Hepatocyte (in vitro differentiated cells): Measurements from ENCODE around the gene SMIM20. TPM values are rescaled to one million over a fixed set of nuclear protein-coding genes. Genes with fewer than 3 reads are reported as not detected.

Experiments
- DNase-seq: peaks from one replicate; pipeline ENCODE4 v3.0.0-alpha.2; 2016; ENCODE audit warnings: low spot score
- H2AFZ ChIP-seq: fragments of 200-600 bp; sonication (generic); 2 replicates; pipeline ENCODE4 v1.6.0; 2016; ENCODE audit warnings: antibody characterized with exemption, mild to moderate bottlenecking
- H3K27ac ChIP-seq: fragments of 200-600 bp; sonication (generic); 2 replicates; pipeline ENCODE4 v1.5.1; 2016; ENCODE audit warnings: mild to moderate bottlenecking
- H3K27me3 ChIP-seq: fragments of 200-600 bp; sonication (generic); 2 replicates; pipeline ENCODE4 v1.6.1; 2016
- H3K36me3 ChIP-seq: fragments of 200-600 bp; sonication (generic); replicated peaks from 2 replicates; pipeline ENCODE4 v1.5.1; 2016; ENCODE audit warnings: low read depth; ENCODE audit not compliant: insufficient read depth
- H3K4me1 ChIP-seq: fragments of 200-600 bp; sonication (generic); 2 replicates; pipeline ENCODE4 v1.5.1; 2016; ENCODE audit warnings: mild to moderate bottlenecking, moderate library complexity; ENCODE audit not compliant: insufficient read depth
- H3K4me2 ChIP-seq: fragments of 200-600 bp; sonication (generic); 2 replicates; pipeline ENCODE4 v1.6.0; 2016
- H3K4me3 ChIP-seq: fragments of 200-600 bp; sonication (generic); 2 replicates; pipeline ENCODE4 v1.5.1; 2016; ENCODE audit warnings: mild to moderate bottlenecking
- H3K79me2 ChIP-seq: fragments of 200-600 bp; sonication (generic); 2 replicates; pipeline ENCODE4 v1.6.0; 2017; ENCODE audit warnings: mild to moderate bottlenecking
- H3K9me2 ChIP-seq: fragments of 200-600 bp; sonication (generic); replicated peaks from 2 replicates; pipeline ENCODE4 v1.6.0; 2017; ENCODE audit warnings: mild to moderate bottlenecking; ENCODE audit not compliant: insufficient read depth
- H3K9me3 ChIP-seq: fragments of 200-600 bp; sonication (generic); 2 replicates; pipeline ENCODE4 v1.5.1; 2016; ENCODE audit warnings: low read depth, mild to moderate bottlenecking
- H4K20me1 ChIP-seq: fragments of 200-600 bp; sonication (generic); 2 replicates; pipeline ENCODE4 v1.6.0; 2016; ENCODE audit warnings: mild to moderate bottlenecking; ENCODE audit not compliant: insufficient read depth, poor library complexity, severe bottlenecking
- CTCF ChIP-seq: fragments of 200-600 bp; sonication (generic); IDR thresholded peaks from 2 replicates; pipeline ENCODE4 v1.5.1; 2016; ENCODE audit warnings: antibody characterized with exemption, mild to moderate bottlenecking; ENCODE audit not compliant: poor library complexity
- EZH2 ChIP-seq: fragments of 200-600 bp; sonication (generic); IDR thresholded peaks from 2 replicates; pipeline ENCODE4 v1.6.1; 2016; ENCODE audit warnings: antibody characterized with exemption, mild to moderate bottlenecking, borderline replicate concordance
- EZH2phosphoT487 ChIP-seq: fragments of 200-600 bp; sonication (generic); IDR thresholded peaks from one replicate; pipeline ENCODE4 v1.6.1; 2018; ENCODE audit warnings: antibody characterized with exemption, mild to moderate bottlenecking, low read depth, moderate library complexity; ENCODE audit not compliant: unreplicated experiment, severe bottlenecking
- WGBS: methylation state at CpG from one replicate; pipeline ENCODE4 v1.1.6; 2016; ENCODE audit warnings: low lambda C conversion rate; ENCODE audit errors: missing lambda C conversion rate; 5-methylcytosine and 5-hydroxymethylcytosine counted together
- polyA plus RNA-seq: library from polyadenylated mRNA; unstranded; fragments of >200 nt; fragmentation: Nextera tagmentation; extraction: Ambion mirVana; gene quantifications from 2 replicates; pipeline ENCODE4 v1.2.1, GENCODE V29; 2016
- total RNA-seq: library from RNA; depleted of rRNA; stranded (reverse); fragments of >200 nt; gene quantifications from 2 replicates; pipeline ENCODE4 v1.2.3, GENCODE V29; 2014

SMIM20 gene
- total and polyA plus RNA-seq, 2 experiments from 2014 or later, result 54.5 to 55.8 TPM

DNA sequence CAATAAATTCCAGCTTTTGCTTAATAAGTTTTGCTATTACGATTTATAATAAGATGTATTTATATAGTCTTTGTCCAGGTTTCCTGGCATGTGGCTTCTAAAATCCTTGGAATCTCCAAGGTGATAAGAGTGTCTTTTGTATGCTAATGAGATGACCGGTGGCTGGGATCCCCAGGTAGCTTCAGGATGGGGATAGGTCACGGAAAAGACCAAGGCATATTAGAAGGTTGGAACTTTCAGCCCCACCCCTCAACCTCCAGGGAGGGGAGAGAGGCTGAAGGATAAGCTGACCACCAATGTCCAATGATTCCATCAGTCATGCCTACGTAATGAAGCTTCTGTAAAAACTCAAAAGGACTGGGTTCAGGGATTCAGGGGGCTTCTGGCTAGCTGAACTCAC lies 41.7 kb downstream of the SMIM20 start:
- Histone ChIP-seq H3K36me3 (no peaks in the 10 kb centered on the region), H3K4me2 (no peak overlapping the region), H3K4me3 (no peak overlapping the region), H2AFZ (no peak overlapping the region), H3K4me1 (peaks cover 2% of the 10 kb centered on the region), H3K79me2 (no peaks in the 10 kb centered on the region), H3K27ac (no peak overlapping the region), H4K20me1 (no peaks in the 10 kb centered on the region), H3K27me3 (no peaks in the 10 kb centered on the region), H3K9me3 (no peaks in the 10 kb centered on the region), H3K9me2 (no peaks in the 10 kb centered on the region)
- TF ChIP-seq EZH2phosphoT487, result no peak
- no peak for TF ChIP-seq EZH2
- TF ChIP-seq CTCF, result no peak
- no peak for DNase-seq
- 24% methylated on average over 4 of the region's 4 CpGs for WGBS

GRCh38 chr4:25956260-25956659 lies 42.2 kb downstream of the SMIM20 start:
- DNase-seq, result no peak
- WGBS, result 100% methylated on average over 1 of the region's 1 CpG
- no peaks in the 10 kb centered on the region for H4K20me1 ChIP-seq

DNA sequence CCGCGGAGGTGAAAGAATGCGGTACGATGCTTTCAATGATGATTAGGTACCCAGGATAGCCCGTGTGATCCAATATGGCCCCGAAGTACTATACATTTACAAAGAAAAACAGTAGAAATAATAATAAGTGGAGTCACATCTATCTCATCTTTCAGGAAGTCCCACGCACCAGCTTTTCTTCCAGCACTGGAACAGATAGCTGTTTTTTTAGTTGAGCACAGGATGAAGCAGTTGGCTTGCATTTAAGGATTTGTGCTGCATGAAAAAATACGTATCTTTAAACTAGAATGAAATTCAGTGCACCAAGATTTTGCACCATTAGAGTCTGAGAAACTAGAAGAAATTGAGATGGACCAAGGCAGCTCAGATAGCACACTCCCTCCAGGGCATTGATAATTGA lies 44.1 kb downstream of the SMIM20 start:
- DNase-seq, result no peak
- 93% methylated on average over 8 of the region's 8 CpGs for whole genome bisulfite sequencing
- no peaks in the 10 kb centered on the region for H3K27me3 ChIP-seq
- no peaks in the 10 kb centered on the region for H3K9me3 ChIP-seq
- H3K4me2 ChIP-seq, result no peak overlapping the region
- H3K27ac ChIP-seq, result no peak overlapping the region
- H3K4me3 ChIP-seq, result no peak overlapping the region
- TF ChIP-seq CTCF, result no peak
- no peak for TF ChIP-seq EZH2
- no peak for TF ChIP-seq EZH2phosphoT487
- H4K20me1 ChIP-seq, result no peaks in the 10 kb centered on the region
- H3K36me3 ChIP-seq, result no peaks in the 10 kb centered on the region
- no peaks in the 10 kb centered on the region for H3K79me2 ChIP-seq
- no peak overlapping the region for H2AFZ ChIP-seq
- no peaks in the 10 kb centered on the region for H3K4me1 ChIP-seq
- no peaks in the 10 kb centered on the region for H3K9me2 ChIP-seq

More at GRCh38 chr4:25956260-25956659, 42.2 kb downstream of the SMIM20 start:
- Histone ChIP-seq H3K9me3 (no peaks in the 10 kb centered on the region), H2AFZ (no peak overlapping the region), H3K27ac (no peak overlapping the region), H3K27me3 (no peaks in the 10 kb centered on the region), H3K4me1 (no peaks in the 10 kb centered on the region), H3K4me3 (no peak overlapping the region), H3K36me3 (no peaks in the 10 kb centered on the region), H3K79me2 (no peaks in the 10 kb centered on the region), H3K4me2 (no peak overlapping the region), H3K9me2 (no peaks in the 10 kb centered on the region)
- no peak for TF ChIP-seq EZH2phosphoT487
- TF ChIP-seq CTCF, result no peak
- no peak for TF ChIP-seq EZH2

DNA sequence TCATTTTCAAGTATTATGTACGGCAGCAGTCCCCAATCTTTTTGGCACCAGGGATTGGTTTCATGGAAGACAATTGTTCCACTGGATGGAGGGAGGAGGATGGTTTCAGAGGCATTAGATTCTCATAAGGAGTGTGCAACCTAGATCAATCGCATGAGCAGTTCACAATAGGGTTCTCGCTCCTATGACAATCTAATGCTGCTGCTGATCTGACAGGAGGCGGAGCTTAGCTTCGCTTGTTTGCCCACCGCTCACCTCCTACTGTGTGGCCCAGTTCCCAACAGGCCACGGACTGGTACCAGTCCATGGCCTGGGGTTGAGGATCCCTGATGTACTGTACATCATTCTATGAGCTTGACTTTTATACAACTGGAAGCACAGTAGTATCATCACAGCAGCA lies 48.4 kb downstream of the SMIM20 start:
- Histone ChIP-seq H3K9me2 (no peaks in the 10 kb centered on the region), H2AFZ (no peak overlapping the region), H4K20me1 (no peaks in the 10 kb centered on the region), H3K4me1 (no peaks in the 10 kb centered on the region), H3K79me2 (no peaks in the 10 kb centered on the region), H3K27ac (no peak overlapping the region), H3K4me2 (no peak overlapping the region), H3K9me3 (no peaks in the 10 kb centered on the region), H3K4me3 (no peak overlapping the region), H3K36me3 (no peaks in the 10 kb centered on the region), H3K27me3 (no peaks in the 10 kb centered on the region)
- 93% methylated on average over 7 of the region's 7 CpGs for WGBS
- TF ChIP-seq EZH2phosphoT487, result no peak
- TF ChIP-seq CTCF, result no peak
- TF ChIP-seq EZH2, result no peak
- no peak for DNase-seq
